SK-N-SH (cell line): Measurements from ENCODE around the gene ARL13A. TPM values are rescaled to one million over a fixed set of nuclear protein-coding genes. Genes with fewer than 3 reads are reported as not detected.

ENCODE experiments used
- CTCF ChIA-PET: fragments of 300-600, 350-600 bp; formaldehyde crosslinking; extraction: SDS; loops from one replicate; lab custom pipeline; 2021; lab: Yijun Ruan, JAX
- POLR2A ChIA-PET: fragments of 350-600 bp; sonication (Branson Sonifier 250); formaldehyde crosslinking; extraction: SDS; loops from one replicate; lab custom pipeline; 2020; ENCODE audit warnings: antibody characterized with exemption, inconsistent platforms; lab: Yijun Ruan, JAX
- DNase-seq: peaks from one replicate; pipeline ENCODE4 v3.0.0; 2012
- H2AFZ ChIP-seq: fragments of 200-600 bp; sonication (generic); 2 replicates; pipeline ENCODE4 v1.8.1; 2016; ENCODE audit warnings: antibody characterized with exemption, mild to moderate bottlenecking, low read depth
- H3F3A ChIP-seq: fragments of 200-600 bp; sonication (generic); replicated peaks from 2 replicates; pipeline ENCODE3; 2016; ENCODE audit warnings: antibody characterized with exemption, mild to moderate bottlenecking; ENCODE audit not compliant: insufficient read depth
- H3K27ac ChIP-seq, 2 experiments: fragments of 200-500 bp in 1 of 2; fragments of 200-600 bp in 1 of 2; sonication (Bioruptor generic) in 1 of 2; sonication (generic), shearing (Covaris generic) in 1 of 2; 2 replicates each; pipeline versions ENCODE4 v1.5.1 to v1.6.1; 2014 to 2016; ENCODE audit warnings: low read depth in 2 of 2, inconsistent platforms in 1 of 2, low read length in 1 of 2, mild to moderate bottlenecking in 1 of 2, mixed read lengths in 1 of 2
- H3K27me3 ChIP-seq: fragments of 200-600 bp; sonication (generic), shearing (Covaris generic); 2 replicates; pipeline ENCODE4 v1.6.1; 2016; ENCODE audit warnings: mixed run types; ENCODE audit not compliant: insufficient read depth
- H3K36me3 ChIP-seq, 2 experiments: fragments of 200-500 bp in 1 of 2; fragments of 200-600 bp in 1 of 2; sonication (Bioruptor generic) in 1 of 2; sonication (generic) in 1 of 2; replicated peaks in 1 of 2; 2 replicates each; pipeline versions ENCODE3 to v1.5.1; 2014 to 2016; ENCODE audit warnings: low read length in 1 of 2, mild to moderate bottlenecking in 1 of 2; ENCODE audit not compliant: insufficient read depth in 2 of 2, control insufficient read depth in 1 of 2
- H3K4me1 ChIP-seq, 2 experiments: fragments of 200-500 bp in 1 of 2; fragments of 200-600 bp in 1 of 2; sonication (Bioruptor generic) in 1 of 2; sonication (generic), shearing (Covaris generic) in 1 of 2; 2 replicates each; pipeline versions ENCODE4 v1.5.1 to v1.6.1; 2014 to 2016; ENCODE audit warnings: low read depth in 1 of 2, low read length in 1 of 2, mixed run types in 1 of 2; ENCODE audit not compliant: insufficient read depth in 2 of 2, control insufficient read depth in 1 of 2
- H3K4me2 ChIP-seq: fragments of 200-600 bp; sonication (generic), shearing (Covaris generic); 2 replicates; pipeline ENCODE4 v1.6.1; 2017; ENCODE audit warnings: mixed run types
- H3K4me3 ChIP-seq, 2 experiments: fragments of 200-500 bp in 1 of 2; fragments of 200-600 bp in 1 of 2; sonication (Bioruptor generic) in 1 of 2; sonication (generic), shearing (Covaris generic) in 1 of 2; 2 replicates each; pipeline versions ENCODE4 v1.5.1 to v1.8.1; 2014 to 2016; ENCODE audit warnings: low read depth in 2 of 2, inconsistent platforms in 1 of 2, low read length in 1 of 2, mild to moderate bottlenecking in 1 of 2, mixed read lengths in 1 of 2, moderate library complexity in 1 of 2
- H3K79me2 ChIP-seq: fragments of 200-600 bp; sonication (generic); 2 replicates; pipeline ENCODE4 v1.8.1; 2017; ENCODE audit warnings: mild to moderate bottlenecking; ENCODE audit not compliant: insufficient read depth
- H3K9ac ChIP-seq: fragments of 200-600 bp; sonication (generic); 2 replicates; pipeline ENCODE4 v1.6.1; 2017; ENCODE audit warnings: mixed run types
- H3K9me2 ChIP-seq: fragments of 200-600 bp; sonication (generic); 2 replicates; pipeline ENCODE4 v1.6.1; 2017; ENCODE audit warnings: mixed run types
- H3K9me3 ChIP-seq: fragments of 200-600 bp; sonication (generic); 2 replicates; pipeline ENCODE4 v1.6.1; 2017; ENCODE audit warnings: mixed run types, mild to moderate bottlenecking, moderate library complexity
- H4K20me1 ChIP-seq: fragments of 200-600 bp; sonication (generic); 2 replicates; pipeline ENCODE4 v1.6.1; 2017; ENCODE audit warnings: mild to moderate bottlenecking, mixed run types; ENCODE audit not compliant: insufficient read depth
- EP300 ChIP-seq, 2 experiments: IDR thresholded peaks; 2 replicates each; pipeline versions ENCODE4 v1.4.0 to v1.6.1; 2012; ENCODE audit warnings: borderline replicate concordance in 1 of 2, low read depth in 1 of 2, low read length in 1 of 2
- EZH2phosphoT487 ChIP-seq: fragments of 200-600 bp; sonication (generic); IDR thresholded peaks from 2 replicates; pipeline ENCODE4 v1.6.1; 2017; ENCODE audit warnings: low read depth, mixed run types, mild to moderate bottlenecking, antibody characterized with exemption, moderate library complexity, borderline replicate concordance
- FOSL2 ChIP-seq: IDR thresholded peaks from 2 replicates; pipeline ENCODE4 v1.4.0; 2012; ENCODE audit warnings: low read depth, mild to moderate bottlenecking, moderate library complexity, borderline replicate concordance
- FOXJ3 ChIP-seq: sonication (generic); formaldehyde crosslinking; IDR thresholded peaks from 2 replicates; pipeline ENCODE4 v1.5.1; 2020; ENCODE audit warnings: mild to moderate bottlenecking, missing genetic modification reagents
- GATA2 ChIP-seq: sonication (generic); formaldehyde crosslinking; IDR thresholded peaks from 2 replicates; pipeline ENCODE4 v1.5.0; 2020; ENCODE audit warnings: mild to moderate bottlenecking, missing genetic modification reagents
- JUND ChIP-seq: IDR thresholded peaks from 2 replicates; pipeline ENCODE4 v1.4.0; 2012
- MXI1 ChIP-seq: IDR thresholded peaks from 2 replicates; pipeline ENCODE4 v1.6.1; 2012; ENCODE audit warnings: mild to moderate bottlenecking, low read depth, low read length, improper control_type of control experiment
- NFIC ChIP-seq: IDR thresholded peaks from 2 replicates; pipeline ENCODE4 v1.4.0; 2012; ENCODE audit warnings: borderline replicate concordance
- NRF1 ChIP-seq: IDR thresholded peaks from 2 replicates; pipeline ENCODE4 v1.6.1; 2012; ENCODE audit warnings: low read depth, mild to moderate bottlenecking, low read length
- PBX3 ChIP-seq: IDR thresholded peaks from 2 replicates; pipeline ENCODE4; 2012
- RFX5 ChIP-seq: IDR thresholded peaks from 2 replicates; pipeline ENCODE4 v1.6.1; 2012; ENCODE audit warnings: mild to moderate bottlenecking, improper control_type of control experiment, low read length
- RXRA ChIP-seq: IDR thresholded peaks from 2 replicates; pipeline ENCODE4 v1.4.0; 2012; ENCODE audit warnings: low read depth, mild to moderate bottlenecking, borderline replicate concordance
- SIN3A ChIP-seq: IDR thresholded peaks from 2 replicates; pipeline ENCODE4 v1.6.1; 2012; ENCODE audit warnings: low read depth, mild to moderate bottlenecking, low read length, moderate library complexity, borderline replicate concordance
- TEAD4 ChIP-seq: IDR thresholded peaks from 2 replicates; pipeline ENCODE4 v1.4.0; 2012; ENCODE audit warnings: mild to moderate bottlenecking, borderline replicate concordance; ENCODE audit not compliant: insufficient read depth
- USF1 ChIP-seq: IDR thresholded peaks from 2 replicates; pipeline ENCODE4 v1.4.0; 2012; ENCODE audit warnings: low read depth, borderline replicate concordance
- whole genome bisulfite sequencing: methylation state at CpG from one replicate; pipeline ENCODE4 v1.1.6; 2017; ENCODE audit warnings: low lambda C conversion rate; 5-methylcytosine and 5-hydroxymethylcytosine counted together
- polyA plus RNA-seq, 3 experiments: library from polyadenylated mRNA; depleted of rRNA; stranded (reverse); fragments of >200 nt; gene quantifications; 2 replicates each; pipeline ENCODE4 v1.2.3, GENCODE V29; 2012
- TF ChIP-seq, protein P1 (sequence below): IDR thresholded peaks from 2 replicates; pipeline ENCODE4 v1.4.0; 2012; ENCODE audit warnings: low read depth
- TF ChIP-seq, protein P2 (sequence below): fragments of 200-600 bp; sonication (generic); IDR thresholded peaks from 2 replicates; pipeline ENCODE4 v1.6.1; 2017; ENCODE audit warnings: antibody characterized with exemption, mild to moderate bottlenecking, moderate library complexity
- TF ChIP-seq, protein P3 (sequence below): fragments of 150-350 bp; IDR thresholded peaks from 2 replicates; pipeline ENCODE4 v1.6.1; 2016; ENCODE audit warnings: mild to moderate bottlenecking, low read depth, low read length

The ARL13A gene
- polyA plus RNA-seq, 1 of the 3 experiments (the other 2 are of a cell fraction), result not detected

DNA sequence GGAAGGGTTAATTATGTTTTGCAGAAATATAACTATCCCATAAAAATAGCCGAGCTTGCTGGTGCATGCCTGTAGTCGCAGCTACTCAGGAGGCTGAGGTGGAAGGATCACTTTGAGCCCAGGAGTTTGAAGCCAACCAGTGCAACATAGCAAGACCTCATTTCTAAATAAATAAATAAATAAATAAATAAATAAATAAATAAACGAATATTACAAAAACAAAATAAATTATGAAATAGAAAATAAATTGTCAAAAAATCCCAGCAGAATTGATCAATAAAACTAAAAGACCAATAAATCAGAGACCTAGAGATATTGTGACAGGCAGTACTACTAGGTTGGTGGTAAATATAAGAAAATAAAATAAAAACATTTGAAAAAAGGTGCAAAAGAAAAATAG lies 6.7 kb upstream of the ARL13A start:
- H3K4me3 ChIP-seq, result no peak overlapping the region
- DNase-seq, result no peak
- no peak overlapping the region for H2AFZ ChIP-seq
- H3K4me2 ChIP-seq, result no peak overlapping the region
- H3K9me3 ChIP-seq, result no peaks in the 10 kb centered on the region
- ChIA-PET CTCF (no interaction called here), POLR2A (no interaction called here)
- no peak for TF ChIP-seq TEAD4
- no peak for TF ChIP-seq FOXJ3 (CRISPR knock-in tag)
- TF ChIP-seq, protein P1, sequence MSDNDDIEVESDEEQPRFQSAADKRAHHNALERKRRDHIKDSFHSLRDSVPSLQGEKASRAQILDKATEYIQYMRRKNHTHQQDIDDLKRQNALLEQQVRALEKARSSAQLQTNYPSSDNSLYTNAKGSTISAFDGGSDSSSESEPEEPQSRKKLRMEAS, result no peak
- TF ChIP-seq, protein P2, sequence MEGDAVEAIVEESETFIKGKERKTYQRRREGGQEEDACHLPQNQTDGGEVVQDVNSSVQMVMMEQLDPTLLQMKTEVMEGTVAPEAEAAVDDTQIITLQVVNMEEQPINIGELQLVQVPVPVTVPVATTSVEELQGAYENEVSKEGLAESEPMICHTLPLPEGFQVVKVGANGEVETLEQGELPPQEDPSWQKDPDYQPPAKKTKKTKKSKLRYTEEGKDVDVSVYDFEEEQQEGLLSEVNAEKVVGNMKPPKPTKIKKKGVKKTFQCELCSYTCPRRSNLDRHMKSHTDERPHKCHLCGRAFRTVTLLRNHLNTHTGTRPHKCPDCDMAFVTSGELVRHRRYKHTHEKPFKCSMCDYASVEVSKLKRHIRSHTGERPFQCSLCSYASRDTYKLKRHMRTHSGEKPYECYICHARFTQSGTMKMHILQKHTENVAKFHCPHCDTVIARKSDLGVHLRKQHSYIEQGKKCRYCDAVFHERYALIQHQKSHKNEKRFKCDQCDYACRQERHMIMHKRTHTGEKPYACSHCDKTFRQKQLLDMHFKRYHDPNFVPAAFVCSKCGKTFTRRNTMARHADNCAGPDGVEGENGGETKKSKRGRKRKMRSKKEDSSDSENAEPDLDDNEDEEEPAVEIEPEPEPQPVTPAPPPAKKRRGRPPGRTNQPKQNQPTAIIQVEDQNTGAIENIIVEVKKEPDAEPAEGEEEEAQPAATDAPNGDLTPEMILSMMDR, result no peak
- TF ChIP-seq, protein P3, sequence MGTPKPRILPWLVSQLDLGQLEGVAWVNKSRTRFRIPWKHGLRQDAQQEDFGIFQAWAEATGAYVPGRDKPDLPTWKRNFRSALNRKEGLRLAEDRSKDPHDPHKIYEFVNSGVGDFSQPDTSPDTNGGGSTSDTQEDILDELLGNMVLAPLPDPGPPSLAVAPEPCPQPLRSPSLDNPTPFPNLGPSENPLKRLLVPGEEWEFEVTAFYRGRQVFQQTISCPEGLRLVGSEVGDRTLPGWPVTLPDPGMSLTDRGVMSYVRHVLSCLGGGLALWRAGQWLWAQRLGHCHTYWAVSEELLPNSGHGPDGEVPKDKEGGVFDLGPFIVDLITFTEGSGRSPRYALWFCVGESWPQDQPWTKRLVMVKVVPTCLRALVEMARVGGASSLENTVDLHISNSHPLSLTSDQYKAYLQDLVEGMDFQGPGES, result no peak
- no peak for TF ChIP-seq EP300 (IDR thresholded peaks at IDR 0.05; ENCODE audit: borderline replicate concordance in 1 of 2, low read depth in 1 of 2, low read length in 1 of 2)
- TF ChIP-seq NRF1, result no peak
- TF ChIP-seq RFX5, result no peak
- TF ChIP-seq EZH2phosphoT487, result no peak
- no peak for TF ChIP-seq MXI1
- TF ChIP-seq NFIC, result no peak
- TF ChIP-seq JUND, result no peak
- no peak for TF ChIP-seq GATA2
- TF ChIP-seq FOSL2, result no peak
- no peak overlapping the region for H3K27ac ChIP-seq
- WGBS, result 24% methylated on average over 3 of the region's 3 CpGs
- no peaks in the 10 kb centered on the region for H3F3A ChIP-seq
- H3K79me2 ChIP-seq, result no peaks in the 10 kb centered on the region
- no peaks in the 10 kb centered on the region for H3K4me1 ChIP-seq
- no peaks in the 10 kb centered on the region for H3K27me3 ChIP-seq
- H3K36me3 ChIP-seq, result no peaks in the 10 kb centered on the region
- no peak overlapping the region for H3K9ac ChIP-seq
- no peaks in the 10 kb centered on the region for H4K20me1 ChIP-seq
- no peaks in the 10 kb centered on the region for H3K9me2 ChIP-seq

GRCh38 chrX:100964362-100964761 lies 5.1 kb upstream of the ARL13A start:
- Histone ChIP-seq H3K4me3 (no peak overlapping the region), H3K9me2 (no peaks in the 10 kb centered on the region), H3K36me3 (no peaks in the 10 kb centered on the region), H3K9me3 (no peaks in the 10 kb centered on the region), H3K4me2 (no peak overlapping the region), H3K4me1 (no peaks in the 10 kb centered on the region)
- POLR2A ChIA-PET, result no interaction called here
- no peak for TF ChIP-seq USF1
- no peak for TF ChIP-seq FOXJ3 (CRISPR knock-in tag)
- TF ChIP-seq GATA2, result no peak
- TF ChIP-seq SIN3A, result no peak
- no peak for TF ChIP-seq RXRA
- TF ChIP-seq EZH2phosphoT487, result no peak
- TF ChIP-seq PBX3, result no peak
- TF ChIP-seq, all 33 proteins: peak for 0
- Histone ChIP-seq H3K9ac (no peak overlapping the region), H2AFZ (no peak overlapping the region), H3K27me3 (no peaks in the 10 kb centered on the region), H4K20me1 (no peaks in the 10 kb centered on the region), H3K79me2 (no peaks in the 10 kb centered on the region), H3F3A (no peaks in the 10 kb centered on the region), H3K27ac (no peak overlapping the region)
- CTCF ChIA-PET, result no interaction called here
- DNase-seq, result no peak
